DND-41 (cell line): ENCODE results near the gene EPB41.

Experiments used
- EZH2 ChIP-seq: IDR thresholded peaks from 3 replicates; pipeline ENCODE4 v1.6.1; 2012; ENCODE audit warnings: borderline replicate concordance, low read depth, mild to moderate bottlenecking, moderate library complexity, low read length, inconsistent platforms; ENCODE audit not compliant: severe bottlenecking
- TF ChIP-seq, protein P1 (sequence below): IDR thresholded peaks from 2 replicates; pipeline ENCODE4 v1.5.1; 2012; ENCODE audit warnings: borderline replicate concordance, low read length, moderate library complexity, mild to moderate bottlenecking; ENCODE audit not compliant: poor library complexity, severe bottlenecking; ENCODE audit errors: extremely low read depth

DNA sequence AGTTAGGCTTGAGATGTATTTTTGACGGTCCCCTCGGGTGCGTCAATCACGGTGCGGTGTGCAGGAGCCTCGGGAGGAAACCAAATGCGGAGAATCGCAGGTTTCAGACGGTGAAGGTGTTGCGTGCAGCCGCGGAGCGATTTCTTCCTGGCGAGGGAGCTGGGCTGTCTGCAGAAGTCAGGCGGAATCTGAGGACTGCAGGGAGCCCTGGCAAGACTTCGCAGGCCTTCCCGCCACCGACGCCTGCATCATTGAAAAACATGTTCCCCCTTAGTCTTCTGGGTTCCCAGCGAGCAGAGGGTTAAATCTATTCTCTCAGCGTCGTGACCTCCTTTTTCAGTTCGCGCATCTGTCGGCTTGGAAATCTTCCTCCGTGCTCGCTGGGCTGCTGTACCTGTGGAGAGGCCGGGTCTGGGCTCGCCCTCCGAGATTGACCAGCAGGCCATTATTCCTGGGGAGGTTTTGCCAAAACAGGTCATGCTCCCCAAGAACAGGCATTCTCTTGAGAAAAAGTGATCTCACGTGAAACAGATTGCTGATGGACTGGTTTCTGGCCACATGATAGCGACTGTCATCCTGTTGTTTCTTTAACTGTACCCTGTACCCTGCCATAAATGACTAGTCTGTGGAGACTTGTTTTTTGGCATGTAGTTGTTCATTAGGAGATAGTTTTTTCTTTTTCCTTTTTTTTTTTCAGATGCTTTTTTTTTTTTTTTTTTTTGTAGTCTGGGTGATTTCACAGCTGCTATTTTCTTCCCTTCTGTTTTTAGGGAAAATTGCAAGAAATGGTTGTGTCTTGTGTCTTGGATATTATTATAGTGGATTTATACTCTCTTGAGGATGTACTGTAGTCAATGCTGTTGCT, 894 bp downstream of the EPB41 start:
- TF ChIP-seq, protein P1, sequence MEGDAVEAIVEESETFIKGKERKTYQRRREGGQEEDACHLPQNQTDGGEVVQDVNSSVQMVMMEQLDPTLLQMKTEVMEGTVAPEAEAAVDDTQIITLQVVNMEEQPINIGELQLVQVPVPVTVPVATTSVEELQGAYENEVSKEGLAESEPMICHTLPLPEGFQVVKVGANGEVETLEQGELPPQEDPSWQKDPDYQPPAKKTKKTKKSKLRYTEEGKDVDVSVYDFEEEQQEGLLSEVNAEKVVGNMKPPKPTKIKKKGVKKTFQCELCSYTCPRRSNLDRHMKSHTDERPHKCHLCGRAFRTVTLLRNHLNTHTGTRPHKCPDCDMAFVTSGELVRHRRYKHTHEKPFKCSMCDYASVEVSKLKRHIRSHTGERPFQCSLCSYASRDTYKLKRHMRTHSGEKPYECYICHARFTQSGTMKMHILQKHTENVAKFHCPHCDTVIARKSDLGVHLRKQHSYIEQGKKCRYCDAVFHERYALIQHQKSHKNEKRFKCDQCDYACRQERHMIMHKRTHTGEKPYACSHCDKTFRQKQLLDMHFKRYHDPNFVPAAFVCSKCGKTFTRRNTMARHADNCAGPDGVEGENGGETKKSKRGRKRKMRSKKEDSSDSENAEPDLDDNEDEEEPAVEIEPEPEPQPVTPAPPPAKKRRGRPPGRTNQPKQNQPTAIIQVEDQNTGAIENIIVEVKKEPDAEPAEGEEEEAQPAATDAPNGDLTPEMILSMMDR: peak; percentile 10
- no peak for TF ChIP-seq EZH2
